NCI-H345 treated with DMSO at 0.1 percent for 48 hours (cell line): ENCODE results near the gene NBPF26.
"Not testable (repeated sequence)": the region's sequence is repeated elsewhere in the genome, so short reads cannot be mapped to it uniquely, and the experiment has no call there.

Experiments used
- DNase-seq: peaks from one replicate; lab custom pipeline; 2025; ENCODE audit not compliant: unreplicated experiment; lab: John Stamatoyannopoulos, UW

Gene NBPF26

DNA sequence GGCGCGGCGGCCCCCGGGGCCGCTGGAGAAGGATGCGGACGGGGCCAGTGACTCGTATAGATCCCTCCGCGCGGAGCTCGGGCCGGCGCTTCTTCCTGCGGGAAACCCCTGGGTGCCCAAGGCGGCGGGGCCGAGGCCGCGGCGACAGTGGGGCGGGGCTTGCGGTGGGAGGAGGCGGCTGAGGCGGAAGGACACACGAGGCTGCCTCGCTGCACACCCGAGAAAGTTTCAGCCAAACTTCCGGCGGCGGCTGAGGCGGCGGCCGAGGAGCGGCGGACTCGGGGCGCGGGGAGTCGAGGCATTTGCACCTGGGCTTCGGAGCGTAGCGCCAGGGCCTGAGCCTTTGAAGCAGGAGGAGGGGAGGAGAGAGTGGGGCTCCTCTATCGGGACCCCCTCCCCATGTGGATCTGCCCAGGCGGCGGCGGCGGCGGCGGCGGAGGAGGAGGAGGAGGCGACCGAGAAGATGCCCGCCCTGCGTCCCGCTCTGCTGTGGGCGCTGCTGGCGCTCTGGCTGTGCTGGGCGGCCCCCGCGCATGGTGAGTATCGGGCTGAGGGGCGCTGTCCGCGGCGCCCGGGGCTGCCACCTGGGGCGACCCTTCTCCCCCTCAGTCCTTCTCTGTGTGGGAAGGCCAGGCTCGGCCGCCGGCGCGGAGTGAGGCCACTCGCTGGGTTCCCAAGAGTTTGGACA, at the start of gene NBPF26:
TSS of gene NBPF26 (plus strand) at position 231 of the 688 bp plus-strand sequence.
- DNase-seq: not testable (repeated sequence)

DNA sequence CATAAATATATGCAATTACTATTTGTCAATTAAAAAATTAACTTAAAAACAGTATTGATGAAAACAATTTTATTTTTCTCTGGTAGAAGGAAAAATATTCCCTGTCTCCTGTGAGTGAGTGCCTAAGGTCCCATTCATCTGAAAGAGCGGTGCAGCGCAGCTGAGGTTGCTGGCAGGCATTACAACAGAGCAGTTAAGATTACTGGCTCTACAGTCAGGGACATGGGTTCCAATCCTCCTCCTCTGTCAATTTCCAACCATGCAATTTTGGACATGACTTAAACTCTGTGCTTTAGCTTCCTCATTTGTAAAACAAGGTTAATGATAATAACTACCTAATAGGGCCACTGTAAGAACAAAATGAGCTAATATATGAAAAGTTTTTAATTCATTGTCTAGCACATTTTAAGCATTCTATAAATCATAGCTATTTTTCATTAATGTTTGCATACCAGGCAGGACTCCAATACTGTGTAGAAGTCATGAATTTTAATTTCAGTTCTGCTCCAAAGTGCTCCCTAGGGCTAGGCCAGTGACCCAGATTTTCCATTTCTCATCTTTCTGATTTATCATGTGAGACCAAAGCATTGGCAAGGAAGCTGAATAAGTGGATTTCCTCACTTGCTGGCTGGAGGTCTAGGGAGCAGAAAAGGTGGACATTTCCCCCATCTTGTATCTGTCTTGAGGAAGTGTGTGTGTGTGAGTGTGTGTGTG, 43.5 kb upstream of the NBPF26 start:
- not testable (repeated sequence) for DNase-seq

DNA sequence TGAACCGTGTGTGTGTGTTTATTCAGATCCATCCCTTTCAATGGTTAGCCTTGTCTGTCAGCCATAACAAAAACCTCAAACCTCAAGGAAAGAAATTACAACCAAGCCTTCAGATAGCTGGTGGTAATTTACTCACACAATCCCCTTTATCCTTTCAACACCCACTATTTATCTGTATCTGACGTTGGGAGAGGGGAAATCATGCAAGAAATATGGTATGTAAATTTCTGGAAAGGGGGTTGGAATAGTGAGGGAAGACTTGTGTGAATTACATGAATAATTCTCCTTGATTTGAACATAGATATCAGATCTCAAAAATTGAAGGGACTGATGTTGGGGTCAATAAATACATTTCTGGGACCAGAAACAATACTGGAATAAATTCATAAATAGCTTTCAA, 42.8 kb upstream of the NBPF26 start:
- DNase-seq: not testable (repeated sequence)

DNA sequence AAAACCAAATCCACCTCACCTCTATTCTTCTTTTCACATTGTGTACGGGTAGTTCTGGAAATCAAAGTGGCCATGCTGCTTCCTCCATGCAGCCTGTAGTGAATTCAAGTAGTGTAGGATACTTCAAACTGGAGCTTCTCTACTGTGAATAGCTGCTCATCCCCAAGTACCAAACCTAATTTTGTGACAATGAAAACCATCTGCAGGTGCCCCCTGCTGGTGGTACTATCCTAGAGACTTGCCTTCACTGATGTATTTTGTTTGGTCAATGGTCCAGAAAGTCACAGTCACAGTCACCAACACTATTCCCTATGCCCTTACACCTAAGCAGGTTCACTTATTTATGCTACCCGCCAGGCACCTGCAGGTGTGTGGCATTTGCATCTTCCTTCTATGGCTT, 39.3 kb upstream of the NBPF26 start:
- not testable (repeated sequence) for DNase-seq

DNA sequence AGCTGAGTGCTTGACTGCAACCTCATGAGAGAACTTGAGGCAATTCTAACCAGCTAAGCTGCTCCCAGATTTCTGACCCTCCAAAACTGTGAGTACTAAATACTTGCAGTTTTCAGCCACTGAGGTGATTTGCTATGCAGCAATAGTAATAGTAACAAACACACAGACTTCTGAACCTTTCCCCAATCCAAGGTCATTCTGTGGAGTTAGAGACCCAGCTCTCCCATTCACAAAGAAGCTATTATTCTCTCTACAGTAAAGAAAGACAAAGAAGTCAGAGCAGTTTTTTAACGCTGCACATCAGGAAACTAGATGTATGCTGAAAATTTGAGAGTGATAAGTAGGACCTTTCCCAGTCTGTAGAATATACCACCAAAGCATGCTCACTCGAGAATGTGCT, 38.1 kb upstream of the NBPF26 start:
- not testable (repeated sequence) for DNase-seq

DNA sequence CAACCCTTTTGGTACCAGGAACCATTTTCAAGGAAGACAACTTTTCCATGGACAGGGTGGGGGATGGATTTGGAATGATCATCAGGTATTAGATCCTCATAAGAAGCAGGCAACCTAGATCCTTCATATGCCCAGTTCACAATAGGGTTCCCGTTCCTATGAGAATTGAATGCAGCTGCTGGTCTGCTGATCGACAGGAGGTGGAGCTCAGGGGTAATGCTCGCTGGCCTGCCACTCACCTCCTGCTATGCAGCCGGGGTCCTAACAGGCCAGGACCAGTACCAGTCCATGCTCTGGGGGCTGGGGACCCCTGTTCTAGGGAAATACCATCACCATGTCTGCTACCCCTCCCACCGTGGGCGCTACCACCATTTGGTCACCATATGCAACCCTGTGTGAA, 36.5 kb upstream of the NBPF26 start:
- not testable (repeated sequence) for DNase-seq

DNA sequence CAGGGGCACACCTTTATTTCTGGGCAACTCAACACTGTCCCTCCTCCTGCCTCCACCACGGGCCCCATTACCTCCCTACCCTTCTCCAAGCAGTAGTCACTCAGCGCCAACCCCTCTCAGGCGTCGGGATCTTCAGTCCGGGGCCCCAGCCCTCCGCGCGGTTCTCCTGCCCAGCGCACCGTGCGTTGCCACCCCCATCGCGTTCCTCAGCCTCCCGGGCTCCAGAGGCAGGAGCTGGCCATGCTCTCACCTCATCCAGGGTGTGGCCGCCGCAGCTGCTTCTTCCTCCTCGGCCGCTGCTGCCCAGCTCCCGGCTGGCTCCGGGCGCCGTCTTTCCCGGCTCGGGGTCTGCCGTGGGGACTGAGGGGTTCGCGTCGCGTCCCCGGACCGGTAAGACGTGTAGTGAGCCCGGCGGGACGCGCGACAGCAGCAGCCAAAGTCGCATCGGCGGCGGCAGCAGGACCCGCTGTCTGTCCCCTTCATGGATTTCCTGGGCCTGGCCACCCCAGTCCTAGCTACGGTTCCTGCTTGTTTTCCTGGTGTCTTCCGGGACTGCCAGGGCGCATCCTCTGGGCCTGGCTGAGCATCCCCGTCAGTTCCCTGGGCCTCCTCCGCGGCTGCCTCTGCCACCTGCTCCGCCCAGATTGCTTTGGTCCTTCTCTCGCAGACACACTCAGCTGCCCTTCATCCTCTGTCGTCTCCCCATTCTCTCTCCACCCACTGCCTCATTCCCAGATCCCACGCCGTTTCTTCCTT, 22.8 kb upstream of the NBPF26 start:
- not testable (repeated sequence) for DNase-seq

DNA sequence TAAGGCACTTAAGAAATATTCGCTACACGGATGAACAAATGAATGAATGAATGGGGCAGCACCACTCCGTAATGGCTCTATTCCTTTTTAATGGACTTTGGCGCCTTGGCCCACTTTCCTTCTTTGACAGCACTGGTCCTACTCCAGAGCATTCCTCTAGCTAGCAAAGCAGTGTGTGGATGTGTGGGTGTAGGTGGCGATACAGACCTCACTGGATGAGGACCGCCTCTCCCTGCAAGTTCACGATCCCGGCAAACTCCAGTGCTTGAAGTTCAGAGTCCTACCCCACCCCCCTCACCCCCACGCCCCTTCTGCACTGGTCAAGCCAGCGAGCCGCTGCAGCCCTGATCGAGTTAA, 409 bp upstream of the NBPF26 start:
- not testable (repeated sequence) for DNase-seq

DNA sequence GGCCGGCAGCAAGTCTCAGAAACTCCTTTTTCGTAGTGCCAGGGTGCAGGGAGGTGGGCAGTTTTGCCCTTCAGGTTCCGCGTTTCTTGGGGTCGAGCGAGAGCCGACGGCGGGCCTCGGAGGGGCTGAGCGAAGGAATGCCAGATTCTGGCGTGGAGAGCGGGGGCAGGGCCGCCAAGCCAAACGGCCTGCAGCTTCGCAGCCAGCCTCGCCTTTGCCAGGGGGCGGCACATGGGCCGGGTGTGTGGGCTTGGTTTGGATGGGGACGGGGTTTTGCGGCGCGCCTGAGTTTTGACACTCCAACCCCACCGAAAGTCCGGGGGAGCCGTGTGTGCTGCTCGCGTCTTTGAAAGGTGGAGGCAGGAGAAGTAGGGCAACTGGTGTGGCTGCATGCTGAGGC, 762 bp downstream of the NBPF26 start:
- DNase-seq: not testable (repeated sequence)

DNA sequence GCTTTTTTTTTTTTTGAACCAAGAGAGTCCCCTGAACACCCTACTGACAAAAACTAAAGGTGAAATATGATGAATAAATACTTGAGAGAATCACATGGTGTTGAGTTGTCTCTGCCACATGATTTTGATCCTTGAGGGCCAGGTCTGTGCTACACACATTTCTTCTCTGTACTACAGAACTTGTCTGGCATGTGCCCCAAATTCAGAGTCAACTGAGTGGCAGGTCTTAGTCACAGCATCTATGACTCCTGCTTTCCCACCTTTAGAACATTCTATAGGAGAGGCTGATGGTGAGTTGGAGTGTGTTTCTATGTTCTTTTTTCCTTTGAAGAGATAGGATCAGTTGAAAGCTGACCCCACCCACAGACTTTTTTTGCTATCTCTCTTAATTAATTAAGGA, 5.1 kb downstream of the NBPF26 start:
- not testable (repeated sequence) for DNase-seq

DNA sequence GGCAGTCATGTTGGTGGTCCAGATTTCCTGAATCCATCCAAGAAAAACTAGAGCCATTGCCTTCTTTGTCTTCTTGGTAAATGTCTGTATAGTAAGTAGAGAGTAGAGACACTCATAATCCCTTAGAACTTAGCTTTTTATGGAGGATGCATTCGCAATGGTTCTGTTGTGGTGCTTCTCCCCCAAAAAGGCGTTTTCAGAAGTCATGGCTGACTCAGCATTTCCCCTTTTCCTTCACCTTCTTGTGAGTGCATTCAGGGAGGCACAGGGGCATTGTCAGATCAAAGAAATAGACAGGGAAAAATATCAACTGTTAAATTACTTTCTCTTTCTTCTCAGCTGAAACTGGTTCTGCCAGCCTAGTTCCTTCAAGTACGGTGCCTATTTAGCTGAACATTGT, 45.3 kb downstream of the NBPF26 start:
- DNase-seq: not testable (repeated sequence)

DNA sequence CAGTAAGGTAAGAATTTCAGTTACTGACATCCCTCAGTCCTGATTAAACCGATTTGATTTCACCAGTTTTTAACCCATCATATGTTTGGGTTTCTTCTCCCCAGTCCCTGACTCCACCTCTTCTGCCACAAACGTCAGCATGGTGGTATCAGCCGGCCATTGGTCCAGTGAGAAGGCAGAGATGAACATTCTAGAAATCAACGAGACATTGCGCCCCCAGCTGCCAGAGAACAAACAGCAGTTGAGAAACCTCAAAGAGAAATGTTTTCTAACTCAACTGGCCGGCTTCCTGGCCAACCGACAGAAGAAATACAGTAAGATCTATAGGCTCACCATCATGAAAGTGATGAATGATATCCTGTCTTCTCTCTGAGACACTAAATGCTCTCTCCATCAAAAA, 81.7 kb downstream of the NBPF26 start:
- not testable (repeated sequence) for DNase-seq

DNA sequence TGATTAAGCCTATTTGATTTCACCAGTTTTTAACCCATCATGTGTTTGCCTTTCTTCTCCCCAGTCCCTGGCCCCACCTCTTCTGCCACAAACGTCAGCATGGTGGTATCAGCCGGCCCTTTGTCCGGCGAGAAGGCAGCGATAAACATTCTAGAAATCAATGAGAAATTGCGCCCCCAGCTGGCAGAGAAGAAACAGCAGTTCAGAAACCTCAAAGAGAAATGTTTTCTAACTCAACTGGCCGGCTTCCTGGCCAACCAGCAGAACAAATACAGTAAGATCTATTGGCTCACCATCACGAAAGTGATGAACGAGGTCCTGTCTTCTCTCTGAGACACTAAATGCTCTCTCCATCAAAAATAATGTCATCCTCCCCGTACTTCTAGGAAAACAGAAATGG, 88.1 kb downstream of the NBPF26 start:
- DNase-seq: not testable (repeated sequence)

DNA sequence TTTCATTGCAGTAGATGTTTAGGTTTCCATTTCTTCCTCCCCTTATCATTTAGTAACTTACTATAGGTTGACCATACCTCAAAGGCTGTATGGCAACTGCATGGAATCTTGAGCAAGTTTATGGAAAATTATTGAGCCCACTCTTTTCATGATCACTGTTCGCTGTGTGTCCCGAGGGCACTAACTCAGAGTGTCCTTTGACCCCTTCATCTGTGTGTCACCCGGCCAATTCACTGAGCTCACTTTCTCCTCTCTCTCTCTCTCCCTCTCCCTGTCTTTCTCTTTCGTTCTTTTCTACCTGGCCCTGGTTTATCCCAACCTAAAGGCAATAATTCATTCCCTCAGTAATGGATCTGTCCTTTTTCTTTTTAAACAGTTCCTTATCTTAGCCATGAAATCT, 101.3 kb downstream of the NBPF26 start:
- not testable (repeated sequence) for DNase-seq

DNA sequence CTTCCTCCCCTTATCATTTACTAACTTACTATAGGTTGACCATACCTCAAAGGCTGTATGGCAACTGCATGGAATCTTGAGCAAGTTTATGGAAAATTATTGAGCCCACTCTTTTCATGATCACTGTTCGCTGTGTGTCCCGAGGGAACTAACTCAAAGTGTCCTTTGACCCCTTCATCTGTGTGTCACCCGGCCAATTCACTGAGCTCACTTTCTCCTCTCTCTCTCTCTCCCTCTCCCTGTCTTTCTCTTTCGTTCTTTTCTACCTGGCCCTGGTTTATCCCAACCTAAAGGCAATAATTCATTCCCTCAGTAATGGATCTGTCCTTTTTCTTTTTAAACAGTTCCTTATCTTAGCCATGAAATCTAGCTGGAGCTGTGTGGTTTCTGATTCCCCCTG, 102.9 kb downstream of the NBPF26 start:
- DNase-seq: not testable (repeated sequence)

DNA sequence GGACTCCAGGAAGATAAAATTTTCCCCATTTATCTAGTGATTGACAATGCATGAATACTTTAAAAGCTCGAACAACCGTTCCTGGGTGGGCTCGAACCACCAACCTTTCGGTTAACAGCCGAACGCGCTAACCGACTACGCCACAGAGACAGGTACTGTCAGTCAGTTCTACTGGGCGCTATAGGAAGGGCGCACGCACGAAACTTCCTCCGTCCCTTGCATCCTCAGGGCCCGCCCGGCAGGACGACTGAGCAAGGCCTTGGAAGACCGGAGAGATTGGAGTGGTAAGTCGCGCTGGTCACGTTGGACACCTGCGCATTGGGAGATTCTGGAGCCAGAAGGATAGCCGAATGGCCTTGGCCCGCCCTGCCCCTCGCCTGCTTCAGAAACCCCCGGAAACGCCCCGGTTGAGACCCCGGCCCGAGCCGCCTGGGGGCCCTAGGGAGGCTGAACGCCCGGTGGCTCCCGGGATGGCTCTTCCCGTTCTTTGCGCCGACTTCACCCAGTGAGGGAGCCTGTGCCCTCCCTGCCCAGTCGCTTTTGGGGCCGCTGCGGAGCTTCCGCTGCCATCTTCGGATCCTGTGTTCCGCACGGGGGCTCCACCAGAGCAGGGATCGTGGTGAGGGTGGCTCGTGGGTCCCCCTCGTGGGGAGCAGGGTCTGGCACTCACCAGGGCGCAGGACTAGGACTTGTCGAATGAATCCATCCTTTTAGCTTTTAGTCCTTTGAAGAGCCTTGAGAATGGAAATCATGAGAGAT, 120.6 kb downstream of the NBPF26 start:
- DNase-seq: peak; percentile 30

DNA sequence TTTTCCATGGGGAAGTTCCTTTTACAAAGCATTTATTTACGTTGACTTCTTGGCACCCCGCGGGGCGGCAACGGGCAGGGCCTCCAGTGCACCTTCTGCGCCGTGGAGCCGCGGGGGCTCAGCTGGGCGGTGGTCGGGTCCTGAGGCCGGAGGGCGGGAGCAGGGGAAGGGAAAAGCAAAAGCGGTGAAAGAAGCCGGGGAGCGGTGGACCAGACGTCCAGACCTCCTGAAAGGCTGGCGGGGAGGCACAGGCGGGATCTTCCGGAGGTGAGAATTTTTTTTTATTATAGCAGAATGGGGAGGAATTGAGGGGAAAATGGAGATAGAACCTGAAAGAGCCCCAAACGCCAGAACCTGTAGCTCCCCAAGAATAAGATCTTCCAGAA, 121.2 kb downstream of the NBPF26 start:
- DNase-seq: not testable (repeated sequence)

DNA sequence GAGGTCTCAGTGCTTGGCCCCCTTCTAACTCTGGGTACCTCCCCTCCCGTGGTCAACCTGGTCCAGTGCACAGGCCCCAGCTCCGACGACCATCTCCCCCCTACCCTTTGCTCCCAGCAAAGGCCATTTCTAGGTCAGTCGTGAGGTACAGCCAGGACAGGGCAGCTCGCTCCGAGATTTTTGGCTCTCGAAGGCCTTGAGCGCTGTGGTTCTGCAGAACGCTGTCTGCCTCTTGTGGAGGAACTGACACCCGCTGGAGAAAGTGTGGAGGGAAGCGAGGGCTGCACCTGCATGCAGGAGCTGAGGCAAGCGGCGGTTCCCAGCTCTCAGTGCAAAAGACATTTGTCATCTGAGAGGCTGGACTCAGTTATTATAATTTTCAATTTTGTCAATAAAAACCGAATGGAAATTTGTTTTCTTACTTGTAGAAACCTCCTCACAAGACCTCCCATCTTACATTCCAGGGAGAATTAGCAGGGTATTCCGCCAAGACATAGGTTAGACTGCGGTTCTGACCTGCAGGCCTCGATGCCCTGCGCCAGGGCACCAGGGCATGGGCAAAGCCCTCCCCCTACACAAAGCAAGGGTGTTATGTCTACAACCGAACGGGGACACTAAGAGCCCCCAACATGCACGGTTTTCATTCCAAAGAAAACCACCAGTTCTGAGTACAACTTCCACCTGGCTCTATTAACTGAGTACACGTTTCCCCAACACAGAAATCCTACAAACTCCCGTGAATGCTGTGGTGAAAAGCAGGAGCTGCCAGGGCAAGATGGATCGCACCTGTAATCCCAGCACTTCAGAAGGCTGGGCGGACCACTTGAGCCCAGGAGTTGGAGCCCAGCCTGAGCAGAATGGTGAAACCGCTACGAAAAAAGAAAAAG, 125.9 kb downstream of the NBPF26 start:
- DNase-seq: not testable (repeated sequence)

DNA sequence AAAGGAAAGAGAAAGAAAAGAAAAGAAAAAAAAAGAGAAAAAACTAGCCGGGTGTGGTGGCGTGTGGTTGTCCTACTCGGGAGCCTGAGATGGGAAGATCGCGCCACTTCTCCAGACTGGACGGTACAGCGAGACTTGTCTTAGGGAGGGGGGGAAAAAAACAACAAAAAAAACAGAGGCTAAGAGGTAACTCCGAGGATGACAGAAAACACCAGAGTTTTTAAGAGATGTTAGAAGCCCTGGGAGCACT, 126.5 kb downstream of the NBPF26 start:
- not testable (repeated sequence) for DNase-seq
